ACC112 (cell line): ENCODE measurements around the gene CLCA2.
A peak's percentile ranks its signal among the peaks of the same experiment; 100 is the strongest.

Experiments
- H2AFZ ChIP-seq: fragments of 200-600 bp; sonication (generic); one replicate; pipeline ENCODE4 v1.6.0; 2017; ENCODE audit warnings: antibody characterized with exemption, low read length; ENCODE audit not compliant: unreplicated experiment
- H3K27ac ChIP-seq: fragments of 200-600 bp; sonication (generic); 2 replicates; pipeline ENCODE4 v1.5.1; 2014; ENCODE audit warnings: low read depth, mild to moderate bottlenecking, antibody characterized with exemption, low read length, moderate library complexity
- H3K27me3 ChIP-seq: fragments of 200-600 bp; sonication (generic); 2 replicates; pipeline ENCODE4 v1.6.1; 2014; ENCODE audit warnings: mild to moderate bottlenecking, antibody characterized with exemption, low read length, moderate library complexity, mixed read lengths; ENCODE audit not compliant: insufficient read depth
- H3K36me3 ChIP-seq: fragments of 200-600 bp; sonication (generic); 2 replicates; pipeline ENCODE4 v1.6.1; 2016; ENCODE audit warnings: mild to moderate bottlenecking, antibody characterized with exemption, low read length, moderate library complexity, mixed read lengths; ENCODE audit not compliant: insufficient read depth
- H3K4me1 ChIP-seq: fragments of 200-600 bp; sonication (generic); one replicate; pipeline ENCODE4 v1.6.1; 2016; ENCODE audit warnings: low read length, mixed read lengths; ENCODE audit not compliant: insufficient read depth, unreplicated experiment, control insufficient read depth
- H3K4me3 ChIP-seq: fragments of 200-600 bp; sonication (generic); 2 replicates; pipeline ENCODE4 v1.5.1; 2014; ENCODE audit warnings: mild to moderate bottlenecking, low read depth, low read length
- H3K79me2 ChIP-seq: fragments of 200-600 bp; sonication (generic); one replicate; pipeline ENCODE4 v1.6.0; 2016; ENCODE audit warnings: low read length; ENCODE audit not compliant: control insufficient read depth, unreplicated experiment, insufficient read depth

Gene CLCA2

DNA sequence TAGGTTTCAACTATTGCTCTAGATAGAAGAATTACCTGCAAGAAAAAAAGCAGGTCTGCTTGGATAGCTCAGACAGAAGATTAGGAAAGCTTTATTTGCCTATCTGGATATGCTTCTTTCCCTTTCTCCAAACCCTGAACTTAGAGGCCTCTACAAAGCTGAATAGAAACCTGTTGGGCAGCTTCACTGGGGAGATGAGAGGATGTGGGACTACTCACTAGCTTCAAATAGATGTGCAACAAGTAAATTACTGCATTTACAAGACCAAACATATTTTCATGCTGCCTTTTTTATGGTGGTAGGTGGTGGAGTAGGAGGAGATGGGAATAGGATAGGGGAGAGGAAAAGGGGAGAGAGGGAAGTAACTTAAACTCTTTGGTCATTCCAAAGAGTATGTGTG, 6.4 kb downstream of the CLCA2 start:
- Histone ChIP-seq H3K79me2 (no peaks in the 10 kb centered on the region), H3K36me3 (no peaks in the 10 kb centered on the region), H3K4me1 (peaks cover 17% of the 10 kb centered on the region), H3K4me3 (peak overlapping the region; percentile 2; the same call in 1 of the 2 replicates), H3K27ac (peak overlapping the region; percentile 82), H3K27me3 (no peaks in the 10 kb centered on the region), H2AFZ (peak overlapping the region; percentile 88)

DNA sequence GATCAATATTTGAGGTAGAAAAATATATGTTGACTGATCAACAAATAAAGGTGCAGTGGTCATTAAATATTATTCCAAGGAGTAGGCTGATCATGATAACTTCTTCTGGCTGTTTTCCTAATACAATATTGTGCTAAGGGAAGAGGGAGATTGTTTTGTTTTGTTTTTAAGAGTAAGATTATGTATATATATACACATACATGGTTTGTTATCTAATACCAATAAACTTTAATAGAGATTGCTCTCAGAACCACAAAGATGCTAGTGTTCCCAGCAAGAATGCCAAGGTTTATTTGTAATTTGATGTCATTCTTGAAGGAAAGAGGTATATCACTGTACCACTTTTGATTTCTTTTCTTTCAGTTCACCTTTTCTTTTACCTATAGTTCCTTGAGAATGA, 10.1 kb downstream of the CLCA2 start:
- peaks cover 18% of the 10 kb centered on the region for H3K4me1 ChIP-seq
- H3K79me2 ChIP-seq, result no peaks in the 10 kb centered on the region
- no peak overlapping the region for H2AFZ ChIP-seq
- H3K27ac ChIP-seq, result no peak overlapping the region
- no peaks in the 10 kb centered on the region for H3K27me3 ChIP-seq
- H3K36me3 ChIP-seq, result no peaks in the 10 kb centered on the region
- no peak overlapping the region for H3K4me3 ChIP-seq

DNA sequence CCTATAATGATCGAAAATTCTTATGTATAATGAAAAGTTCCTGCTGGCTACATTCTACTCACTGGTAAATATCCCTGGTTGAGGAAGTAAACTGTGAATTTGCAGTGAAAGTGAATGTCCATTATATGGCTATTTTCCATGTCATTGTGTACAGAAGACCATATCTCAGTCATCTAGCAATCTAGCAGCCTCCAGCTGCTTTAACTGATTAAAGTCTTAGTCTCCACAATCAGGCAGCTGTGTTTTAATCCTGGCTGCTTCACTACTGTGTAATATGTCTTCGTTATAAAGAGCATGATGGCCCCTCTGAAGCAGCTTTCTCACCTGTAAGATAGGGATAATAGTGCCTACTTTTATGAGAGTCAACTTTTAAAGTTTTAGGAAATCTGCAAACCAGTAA, 11.4 kb downstream of the CLCA2 start:
- Histone ChIP-seq H2AFZ (no peak overlapping the region), H3K4me3 (no peak overlapping the region), H3K36me3 (no peaks in the 10 kb centered on the region), H3K4me1 (peaks cover 6% of the 10 kb centered on the region), H3K27me3 (no peaks in the 10 kb centered on the region), H3K27ac (no peak overlapping the region), H3K79me2 (no peaks in the 10 kb centered on the region)

DNA sequence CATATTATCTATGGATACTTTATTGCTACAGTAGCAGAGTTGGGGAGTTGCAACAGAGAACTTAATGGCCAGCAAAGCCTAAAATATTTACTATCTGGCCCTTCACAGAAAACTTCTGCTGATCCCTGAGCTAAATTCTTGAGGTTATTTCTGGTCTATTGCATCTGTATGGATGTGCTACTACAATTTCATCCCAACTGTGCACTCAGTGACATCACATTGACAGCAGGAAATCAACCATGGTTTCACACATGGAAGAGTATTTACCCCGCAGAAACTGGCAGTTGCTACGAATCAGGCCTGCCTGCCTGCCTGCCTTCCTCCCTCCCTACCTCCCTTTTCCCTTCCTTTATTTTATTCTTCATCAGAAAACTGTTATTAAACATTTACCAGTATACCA, 12.1 kb downstream of the CLCA2 start:
- Histone ChIP-seq H3K36me3 (no peaks in the 10 kb centered on the region), H3K4me1 (peaks cover 2% of the 10 kb centered on the region), H3K27ac (no peak overlapping the region), H3K27me3 (no peaks in the 10 kb centered on the region), H3K79me2 (no peaks in the 10 kb centered on the region), H2AFZ (no peak overlapping the region), H3K4me3 (no peak overlapping the region)

DNA sequence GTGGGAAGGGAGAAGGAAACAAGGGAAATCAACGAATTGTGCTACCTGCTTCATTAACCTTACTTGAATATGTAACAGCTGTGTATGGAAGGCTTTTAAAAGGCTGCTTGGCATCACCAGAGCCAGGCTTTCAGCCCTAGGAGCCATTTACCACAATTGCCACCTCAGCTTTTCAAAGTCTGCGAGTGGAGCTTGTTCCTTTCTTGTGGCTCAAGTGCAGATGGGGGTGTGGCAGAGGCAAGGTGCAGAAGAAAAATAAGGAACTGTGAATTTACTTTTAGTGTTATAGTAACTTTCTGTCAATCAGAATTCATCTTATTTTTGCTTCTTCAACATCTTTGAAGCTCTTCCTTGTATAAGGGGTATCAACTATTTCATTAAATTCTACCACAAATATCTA, 17.6 kb downstream of the CLCA2 start:
- H3K27me3 ChIP-seq, result no peaks in the 10 kb centered on the region
- H2AFZ ChIP-seq, result no peak overlapping the region
- peaks cover 2% of the 10 kb centered on the region for H3K4me1 ChIP-seq
- H3K79me2 ChIP-seq, result no peaks in the 10 kb centered on the region
- no peaks in the 10 kb centered on the region for H3K36me3 ChIP-seq
- H3K4me3 ChIP-seq, result no peak overlapping the region
- H3K27ac ChIP-seq, result no peak overlapping the region

DNA sequence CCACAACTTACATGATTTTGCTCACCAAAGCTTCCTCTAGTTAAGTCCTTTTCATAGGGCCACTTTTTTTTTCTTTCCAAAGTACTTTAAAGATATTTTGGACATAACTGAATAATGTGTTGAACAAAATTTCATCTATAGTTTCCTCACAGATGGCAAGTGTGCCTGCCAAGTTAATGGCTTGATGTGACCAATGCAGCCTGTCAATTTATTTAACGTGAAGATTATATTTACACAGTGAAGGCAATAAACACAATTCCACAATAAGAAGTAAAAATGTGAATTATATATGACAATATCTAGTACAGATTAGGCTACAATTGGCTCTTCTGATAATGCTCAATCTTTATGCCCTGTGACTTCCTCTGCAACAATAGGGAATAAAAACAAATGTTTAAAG, 18.0 kb downstream of the CLCA2 start:
- H3K4me1 ChIP-seq, result peaks cover 2% of the 10 kb centered on the region
- H3K4me3 ChIP-seq, result no peak overlapping the region
- H2AFZ ChIP-seq, result no peak overlapping the region
- H3K79me2 ChIP-seq, result no peaks in the 10 kb centered on the region
- H3K36me3 ChIP-seq, result no peaks in the 10 kb centered on the region
- H3K27me3 ChIP-seq, result no peaks in the 10 kb centered on the region
- no peak overlapping the region for H3K27ac ChIP-seq

DNA sequence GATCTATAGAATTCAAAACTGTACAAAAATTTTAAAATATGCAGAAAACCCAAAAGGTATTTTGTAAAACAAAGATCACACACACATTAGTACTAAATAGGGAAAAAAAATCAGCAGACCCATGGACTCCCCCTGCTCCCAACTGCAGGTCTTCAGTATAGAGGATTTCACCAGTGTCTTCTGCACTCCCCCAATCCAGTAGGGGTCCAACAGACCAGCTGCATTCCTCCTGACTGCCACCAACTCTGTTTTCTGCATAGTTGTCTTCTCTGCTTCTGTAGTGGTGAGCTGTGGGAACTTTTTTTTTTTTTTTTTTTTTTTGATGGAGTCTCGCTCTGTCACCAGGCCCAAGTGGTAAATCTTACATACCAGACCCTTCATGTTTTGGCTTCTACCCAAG, 21.9 kb downstream of the CLCA2 start:
- Histone ChIP-seq H3K4me3 (no peak overlapping the region), H3K27ac (no peak overlapping the region), H2AFZ (no peak overlapping the region), H3K36me3 (no peaks in the 10 kb centered on the region), H3K4me1 (peaks cover 12% of the 10 kb centered on the region), H3K27me3 (no peaks in the 10 kb centered on the region), H3K79me2 (no peaks in the 10 kb centered on the region)

DNA sequence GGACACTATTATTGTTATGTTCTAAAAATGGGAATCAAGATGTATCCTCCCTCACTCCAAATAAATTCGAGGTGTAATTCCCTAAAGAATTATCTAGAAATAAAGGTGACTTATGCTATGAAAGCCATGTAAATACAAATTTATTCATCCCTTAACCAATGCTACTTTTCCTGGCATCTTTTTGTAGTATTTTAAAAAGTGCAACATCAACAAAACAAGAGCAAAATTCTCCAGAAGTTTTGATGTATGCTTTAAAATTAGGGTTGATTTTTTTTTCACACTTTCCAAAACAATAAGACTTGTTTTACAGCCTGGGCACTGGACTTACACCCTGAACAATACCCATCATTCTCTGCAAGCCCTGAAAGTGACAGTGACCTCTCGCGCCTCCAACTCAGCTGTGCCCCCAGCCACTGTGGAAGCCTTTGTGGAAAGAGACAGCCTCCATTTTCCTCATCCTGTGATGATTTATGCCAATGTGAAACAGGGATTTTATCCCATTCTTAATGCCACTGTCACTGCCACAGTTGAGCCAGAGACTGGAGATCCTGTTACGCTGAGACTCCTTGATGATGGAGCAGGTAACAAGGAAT, 23.3 kb downstream of the CLCA2 start:
- Histone ChIP-seq H3K4me3 (no peak overlapping the region), H3K27ac (no peak overlapping the region), H3K27me3 (no peaks in the 10 kb centered on the region), H3K79me2 (no peaks in the 10 kb centered on the region), H2AFZ (no peak overlapping the region), H3K4me1 (peaks cover 14% of the 10 kb centered on the region), H3K36me3 (no peaks in the 10 kb centered on the region)

DNA sequence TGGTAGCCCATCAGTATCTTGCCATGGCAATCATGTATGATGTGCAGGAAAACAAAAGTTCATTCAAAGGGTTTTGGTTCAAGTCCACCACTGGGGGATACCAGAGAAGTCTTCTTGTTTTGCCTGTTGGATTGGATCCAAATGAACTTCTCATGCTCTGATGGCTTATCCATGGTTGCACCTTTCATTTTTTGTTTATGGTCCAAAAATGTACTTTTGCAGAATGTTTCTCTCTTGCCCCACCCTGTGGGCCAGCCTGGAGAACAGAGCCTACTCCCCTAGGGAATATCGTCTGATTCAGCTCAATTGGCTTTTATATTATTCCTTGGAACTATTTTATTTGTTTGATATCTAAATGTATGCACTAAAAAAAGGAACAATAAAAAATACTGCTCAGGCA, 24.7 kb downstream of the CLCA2 start:
- H3K4me3 ChIP-seq, result no peak overlapping the region
- no peaks in the 10 kb centered on the region for H3K79me2 ChIP-seq
- no peak overlapping the region for H3K27ac ChIP-seq
- no peak overlapping the region for H2AFZ ChIP-seq
- no peaks in the 10 kb centered on the region for H3K27me3 ChIP-seq
- H3K4me1 ChIP-seq, result peaks cover 14% of the 10 kb centered on the region
- H3K36me3 ChIP-seq, result no peaks in the 10 kb centered on the region

DNA sequence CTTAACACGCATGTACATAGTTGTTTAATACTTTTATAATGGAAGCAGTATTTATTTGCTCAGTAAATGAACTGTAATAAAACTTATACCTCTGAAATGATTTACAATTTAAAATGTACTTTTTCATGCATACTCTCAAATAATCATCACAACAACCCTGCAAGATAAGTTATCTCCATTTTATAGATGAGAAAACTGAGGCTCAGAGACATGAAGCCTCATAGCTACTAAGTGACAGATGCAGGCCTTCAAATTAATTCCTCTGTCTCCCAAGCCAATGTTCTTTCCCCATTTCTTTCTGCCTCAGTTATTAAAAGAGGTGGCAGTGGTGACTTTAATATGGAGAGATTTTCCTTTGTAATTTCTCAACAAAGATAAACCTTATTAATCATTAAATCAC, 25.1 kb downstream of the CLCA2 start:
- no peaks in the 10 kb centered on the region for H3K36me3 ChIP-seq
- H3K4me3 ChIP-seq, result no peak overlapping the region
- H3K79me2 ChIP-seq, result no peaks in the 10 kb centered on the region
- H3K27me3 ChIP-seq, result no peaks in the 10 kb centered on the region
- H3K4me1 ChIP-seq, result peaks cover 14% of the 10 kb centered on the region
- H3K27ac ChIP-seq, result no peak overlapping the region
- H2AFZ ChIP-seq, result no peak overlapping the region

DNA sequence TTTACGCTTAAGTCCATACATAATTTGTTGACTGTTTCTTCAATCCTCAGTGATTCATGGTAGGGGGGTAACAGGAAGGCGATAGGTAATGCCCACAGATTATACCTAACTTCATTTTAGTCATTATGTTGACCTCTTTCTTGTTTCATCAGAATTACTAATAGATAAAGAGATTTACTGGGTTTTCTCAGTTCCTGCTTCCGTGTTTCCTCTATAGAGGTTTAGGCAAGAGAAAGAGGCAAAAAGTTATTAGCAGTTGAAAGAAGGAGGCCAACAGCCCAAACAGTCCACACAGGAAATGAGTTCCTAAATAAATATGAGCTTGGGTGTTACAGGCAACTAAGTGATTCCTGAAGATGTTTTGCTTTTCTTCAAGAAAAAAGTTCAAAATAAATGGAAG, 26.9 kb downstream of the CLCA2 start:
- peaks cover 14% of the 10 kb centered on the region for H3K4me1 ChIP-seq
- peak overlapping the region; percentile 51 for H2AFZ ChIP-seq
- H3K4me3 ChIP-seq, result no peak overlapping the region
- no peaks in the 10 kb centered on the region for H3K36me3 ChIP-seq
- H3K27me3 ChIP-seq, result no peaks in the 10 kb centered on the region
- H3K79me2 ChIP-seq, result no peaks in the 10 kb centered on the region
- H3K27ac ChIP-seq, result no peak overlapping the region
